Activated T-helper 9 cell treated with anti-CD3 and anti-CD28 coated beads, Interleukin-2, amount 50 U/mL, for 16 hours (primary cell): Measurements from ENCODE around the gene CHST3.
"Not testable (repeated sequence)": the region's sequence is repeated elsewhere in the genome, so short reads cannot be mapped to it uniquely, and the experiment has no call there.

Source experiments
- DNase-seq: peaks from one replicate; pipeline ENCODE4 v3.0.0-alpha.2; 2020; ENCODE audit warnings: low read depth

CHST3 gene

GRCh38 chr10:72030762-72031543, 66.8 kb downstream of the CHST3 start:
- DNase-seq: no peak

- no peak for DNase-seq
Observed at GRCh38 chr10:72031706-72032105, 67.5 kb downstream of the CHST3 start.

- DNase-seq: not testable (repeated sequence)
Observed at GRCh38 chr10:72032409-72033162, 68.4 kb downstream of the CHST3 start.

- DNase-seq: no peak
Observed at GRCh38 chr10:72034040-72034499, 69.9 kb downstream of the CHST3 start.

GRCh38 chr10:72034761-72035160, 70.6 kb downstream of the CHST3 start:
- DNase-seq: no peak

GRCh38 chr10:72035252-72035887, 71.2 kb downstream of the CHST3 start:
- DNase-seq: no peak

GRCh38 chr10:72037266-72037665, 73.1 kb downstream of the CHST3 start:
- no peak for DNase-seq

- DNase-seq: no peak
Observed at GRCh38 chr10:72037811-72038210, 73.6 kb downstream of the CHST3 start.

- no peak for DNase-seq
Observed at GRCh38 chr10:72038458-72039001, 74.3 kb downstream of the CHST3 start.

GRCh38 chr10:72039377-72039776, 75.2 kb downstream of the CHST3 start:
- DNase-seq: no peak

- no peak for DNase-seq
Observed at GRCh38 chr10:72041491-72041890, 77.3 kb downstream of the CHST3 start.

- DNase-seq: no peak
Observed at GRCh38 chr10:72043016-72043834, 79.0 kb downstream of the CHST3 start.

- DNase-seq: no peak
Observed at GRCh38 chr10:72044417-72045041, 80.3 kb downstream of the CHST3 start.

- DNase-seq: no peak
Observed at GRCh38 chr10:72045586-72045985, 81.4 kb downstream of the CHST3 start.

GRCh38 chr10:72048450-72049124, 84.4 kb downstream of the CHST3 start:
- DNase-seq: peak; percentile 88

- DNase-seq: no peak
Observed at GRCh38 chr10:72049472-72049871, 85.3 kb downstream of the CHST3 start.

- no peak for DNase-seq
Observed at GRCh38 chr10:72049969-72050781, 86.0 kb downstream of the CHST3 start.

GRCh38 chr10:72050873-72051272, 86.7 kb downstream of the CHST3 start:
- no peak for DNase-seq

GRCh38 chr10:72053690-72054089, 89.5 kb downstream of the CHST3 start:
- DNase-seq: no peak

GRCh38 chr10:72056113-72056512, 91.9 kb downstream of the CHST3 start:
- no peak for DNase-seq
